Rectal smooth muscle tissue (tissue), 1 donor: ENCODE measurements around the gene CHST11.

ENCODE experiments used
- H3K27ac ChIP-seq: one replicate; pipeline ENCODE4 v1.7.0; 2013; ENCODE audit warnings: low read depth, low read length, inconsistent platforms
- H3K27me3 ChIP-seq: one replicate; pipeline ENCODE4 v1.7.0; 2013; ENCODE audit warnings: low read length; ENCODE audit not compliant: control insufficient read depth, insufficient read depth
- H3K36me3 ChIP-seq: one replicate; pipeline ENCODE4 v1.7.0; 2013; ENCODE audit warnings: low read length; ENCODE audit not compliant: control insufficient read depth, insufficient read depth
- H3K4me1 ChIP-seq: one replicate; pipeline ENCODE4 v1.7.0; 2013; ENCODE audit warnings: low read length; ENCODE audit not compliant: control insufficient read depth, insufficient read depth
- H3K4me3 ChIP-seq: one replicate; pipeline ENCODE4 v1.7.0; 2013; ENCODE audit warnings: low read length
- H3K9ac ChIP-seq: one replicate; pipeline ENCODE4 v1.7.0; 2013; ENCODE audit warnings: low read length

CHST11 gene

DNA sequence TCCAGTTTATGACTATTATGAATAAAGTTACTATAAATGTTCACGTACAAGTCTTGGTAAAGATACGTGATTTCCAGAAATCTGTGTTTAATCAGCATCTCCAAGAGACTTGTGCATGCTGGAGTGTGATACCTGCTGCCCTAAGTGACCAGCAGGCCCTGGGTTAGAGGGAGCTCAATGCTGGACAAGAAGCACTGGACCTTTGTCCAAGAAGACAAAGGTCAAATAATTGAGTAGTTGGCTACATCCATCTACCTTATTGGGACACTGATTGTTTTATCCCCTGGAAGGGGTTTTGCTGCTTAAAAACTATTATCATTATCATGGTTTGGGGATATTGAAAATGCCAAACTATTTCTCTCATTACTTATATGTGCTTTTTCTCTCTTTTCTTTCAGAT is 37.0 kb upstream of the CHST11 start:
- Histone ChIP-seq H3K27me3 (peaks cover under 1% of the 10 kb centered on the region), H3K4me1 (no peaks in the 10 kb centered on the region), H3K9ac (no peak overlapping the region), H3K36me3 (no peaks in the 10 kb centered on the region), H3K4me3 (no peak overlapping the region), H3K27ac (no peak overlapping the region)

DNA sequence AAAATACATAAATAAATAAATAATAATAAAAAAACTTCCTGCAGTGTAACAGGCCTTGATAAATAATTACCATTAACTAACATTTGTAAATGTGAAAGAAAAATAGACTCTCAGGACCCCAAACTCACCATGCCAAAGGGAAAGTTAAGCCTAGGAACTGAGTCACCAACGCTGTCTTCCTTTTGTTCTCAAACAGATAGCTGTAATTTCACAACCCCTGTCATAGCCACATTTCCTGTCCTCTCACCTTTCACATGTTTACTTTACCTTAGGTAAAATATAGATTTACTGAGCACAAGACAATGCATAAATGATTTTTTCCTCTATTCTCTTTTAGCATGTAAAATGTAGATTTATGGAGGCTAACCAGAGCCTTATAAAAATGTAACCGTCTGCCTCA is 35.9 kb upstream of the CHST11 start:
- Histone ChIP-seq H3K4me1 (no peaks in the 10 kb centered on the region), H3K36me3 (no peaks in the 10 kb centered on the region), H3K4me3 (no peak overlapping the region), H3K27ac (no peak overlapping the region), H3K27me3 (no peaks in the 10 kb centered on the region), H3K9ac (no peak overlapping the region)

DNA sequence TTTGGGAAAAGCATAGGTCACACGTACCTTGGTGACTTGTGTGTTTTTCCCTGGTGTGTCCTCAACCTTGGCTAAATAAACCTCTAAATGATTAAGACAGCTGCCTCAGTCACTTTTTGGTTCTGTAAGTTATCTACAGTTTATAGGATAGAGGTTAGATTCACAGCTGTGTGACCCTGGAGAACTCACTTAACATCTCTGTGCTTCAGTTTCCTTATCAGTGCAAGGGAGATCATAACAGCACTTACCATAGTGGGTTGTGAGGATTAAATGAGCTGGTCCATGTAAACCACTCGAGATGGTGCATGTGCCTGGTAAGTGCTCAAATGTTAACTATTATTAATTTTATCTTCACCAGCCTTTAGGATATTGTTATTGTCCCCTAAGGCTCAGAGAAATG is 35.4 kb upstream of the CHST11 start:
- no peak overlapping the region for H3K27ac ChIP-seq
- H3K27me3 ChIP-seq, result no peaks in the 10 kb centered on the region
- H3K4me3 ChIP-seq, result no peak overlapping the region
- no peaks in the 10 kb centered on the region for H3K4me1 ChIP-seq
- no peak overlapping the region for H3K9ac ChIP-seq
- H3K36me3 ChIP-seq, result no peaks in the 10 kb centered on the region

DNA sequence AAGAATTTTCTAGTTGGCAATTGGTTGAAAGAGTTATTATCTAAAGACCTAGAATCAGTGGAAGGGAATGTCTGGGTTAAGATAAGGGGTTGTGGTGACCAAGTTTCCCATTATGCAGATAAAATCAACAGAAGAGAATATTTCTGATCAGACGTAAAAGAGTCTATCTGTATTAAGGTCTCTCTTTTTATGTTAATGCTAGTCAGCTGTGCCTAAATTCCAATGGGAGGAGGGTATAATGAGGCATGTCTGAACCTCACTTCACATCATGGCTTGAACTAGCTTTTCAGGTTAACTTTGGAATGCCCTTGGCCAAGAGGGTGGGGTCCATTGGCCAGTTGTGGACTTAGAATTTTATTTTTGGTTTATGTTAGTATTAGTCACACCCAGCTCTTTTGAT is 34.3 kb upstream of the CHST11 start:
- Histone ChIP-seq H3K27ac (no peak overlapping the region), H3K4me1 (no peaks in the 10 kb centered on the region), H3K9ac (no peak overlapping the region), H3K4me3 (no peak overlapping the region), H3K36me3 (no peaks in the 10 kb centered on the region), H3K27me3 (no peaks in the 10 kb centered on the region)

DNA sequence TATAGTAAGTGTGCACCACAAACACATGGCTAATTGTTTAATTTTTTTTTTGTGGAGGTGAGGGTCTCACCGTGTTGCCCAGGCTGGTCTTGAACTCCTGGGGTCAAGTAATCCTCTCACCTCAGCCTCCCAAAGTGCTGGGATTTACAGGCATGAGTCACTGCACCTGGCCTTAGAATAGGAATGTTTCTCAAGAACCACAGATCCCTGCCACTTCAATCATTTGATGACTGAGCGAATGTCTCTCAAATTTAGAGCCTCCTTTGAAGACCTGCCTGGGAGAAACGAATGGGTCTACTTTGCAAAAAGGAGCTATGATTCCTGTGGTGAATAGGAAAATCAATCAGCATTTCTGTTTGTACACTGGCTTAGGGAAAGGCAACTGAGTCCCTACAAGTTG is 33.5 kb upstream of the CHST11 start:
- Histone ChIP-seq H3K36me3 (no peaks in the 10 kb centered on the region), H3K27me3 (no peaks in the 10 kb centered on the region), H3K9ac (no peak overlapping the region), H3K4me1 (no peaks in the 10 kb centered on the region), H3K4me3 (no peak overlapping the region), H3K27ac (no peak overlapping the region)

DNA sequence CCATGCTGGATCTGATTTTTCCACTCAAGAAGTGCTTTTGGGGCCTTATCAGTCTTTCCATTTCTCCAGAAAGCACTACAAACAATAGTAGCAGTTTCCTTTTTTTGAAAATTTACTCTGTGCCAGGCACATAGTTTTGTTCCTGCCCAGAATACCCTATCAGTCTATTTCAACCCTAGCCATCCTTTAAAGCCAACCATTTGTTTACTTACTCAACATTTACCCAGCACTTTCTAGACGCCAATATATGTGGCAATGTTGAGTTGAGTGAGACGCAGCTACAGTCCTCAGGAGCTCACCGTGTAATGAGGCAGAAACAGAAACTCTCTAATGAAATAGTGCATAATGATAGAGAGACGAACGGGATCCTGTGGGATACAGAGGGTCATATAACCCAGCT is 32.9 kb upstream of the CHST11 start:
- Histone ChIP-seq H3K9ac (no peak overlapping the region), H3K27me3 (no peaks in the 10 kb centered on the region), H3K36me3 (no peaks in the 10 kb centered on the region), H3K4me3 (no peak overlapping the region), H3K27ac (no peak overlapping the region), H3K4me1 (no peaks in the 10 kb centered on the region)

DNA sequence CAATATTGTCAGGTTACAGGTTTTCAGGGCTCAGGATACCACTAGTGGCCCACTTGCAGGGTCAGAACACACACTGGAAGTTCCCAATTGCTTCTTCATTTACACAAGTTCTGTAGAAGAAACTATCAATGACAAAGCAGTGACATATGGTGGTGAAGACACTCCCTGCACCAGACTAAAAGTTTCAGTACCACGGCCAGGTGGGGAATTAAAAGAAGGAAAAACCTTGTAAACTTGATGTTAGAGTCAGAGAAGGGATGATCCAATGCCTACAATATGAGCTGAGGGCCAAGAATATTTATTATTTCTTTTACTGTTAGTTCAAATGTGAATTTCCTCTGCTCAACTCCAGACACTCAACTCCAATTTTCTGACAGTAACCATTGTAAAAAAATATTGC is 31.8 kb upstream of the CHST11 start:
- Histone ChIP-seq H3K9ac (no peak overlapping the region), H3K27me3 (no peaks in the 10 kb centered on the region), H3K36me3 (no peaks in the 10 kb centered on the region), H3K4me1 (no peaks in the 10 kb centered on the region), H3K4me3 (no peak overlapping the region), H3K27ac (no peak overlapping the region)

DNA sequence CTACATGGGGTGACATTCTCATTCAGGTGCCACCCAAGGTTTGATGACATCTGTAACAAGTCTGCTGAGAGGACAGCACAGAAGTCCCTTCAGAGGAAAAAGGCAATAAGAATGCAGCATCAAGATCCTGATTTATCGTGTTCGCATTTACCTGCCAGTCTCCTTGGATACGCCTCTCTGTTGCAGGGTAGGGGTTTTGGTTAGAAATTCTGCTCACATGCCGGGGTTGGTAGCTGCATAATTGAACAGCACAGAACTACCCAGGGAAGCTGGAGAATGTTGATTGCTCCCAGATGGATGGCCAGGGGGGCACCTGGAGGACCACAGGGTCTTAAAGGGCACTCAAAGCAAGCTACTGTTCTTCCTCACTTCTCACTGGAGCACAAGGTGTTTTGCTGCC is 31.1 kb upstream of the CHST11 start:
- Histone ChIP-seq H3K27ac (no peak overlapping the region), H3K27me3 (no peaks in the 10 kb centered on the region), H3K4me1 (no peaks in the 10 kb centered on the region), H3K9ac (no peak overlapping the region), H3K4me3 (no peak overlapping the region), H3K36me3 (no peaks in the 10 kb centered on the region)

DNA sequence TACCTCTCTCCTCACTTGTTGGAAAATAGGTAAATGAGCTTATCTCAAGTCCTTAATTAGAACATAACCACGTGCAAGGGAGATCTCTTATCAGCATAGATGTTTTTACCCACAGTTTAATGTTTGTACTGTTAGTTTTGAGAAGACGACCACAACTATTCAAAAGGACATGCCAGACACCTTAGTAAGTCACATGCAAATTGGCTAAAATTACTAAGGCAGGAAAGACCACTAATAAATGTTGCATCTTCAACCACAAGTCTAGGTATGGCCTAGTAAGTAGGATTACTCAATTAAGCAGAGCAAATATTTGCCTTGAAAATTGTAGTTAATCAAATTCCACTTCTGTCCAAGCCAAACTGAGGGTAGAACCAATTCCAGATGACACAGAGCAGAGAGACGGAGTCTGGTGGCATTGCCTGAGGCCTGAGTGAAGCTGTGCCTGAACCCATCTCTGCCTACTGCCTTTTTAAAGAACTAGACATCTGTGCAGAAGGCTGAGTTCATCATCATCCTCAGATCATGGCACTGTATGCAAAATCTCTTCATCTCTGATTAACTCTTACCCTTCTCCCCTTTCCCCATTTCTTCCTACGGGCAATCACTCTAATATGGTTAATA is 29.7 kb upstream of the CHST11 start:
- no peak overlapping the region for H3K4me3 ChIP-seq

DNA sequence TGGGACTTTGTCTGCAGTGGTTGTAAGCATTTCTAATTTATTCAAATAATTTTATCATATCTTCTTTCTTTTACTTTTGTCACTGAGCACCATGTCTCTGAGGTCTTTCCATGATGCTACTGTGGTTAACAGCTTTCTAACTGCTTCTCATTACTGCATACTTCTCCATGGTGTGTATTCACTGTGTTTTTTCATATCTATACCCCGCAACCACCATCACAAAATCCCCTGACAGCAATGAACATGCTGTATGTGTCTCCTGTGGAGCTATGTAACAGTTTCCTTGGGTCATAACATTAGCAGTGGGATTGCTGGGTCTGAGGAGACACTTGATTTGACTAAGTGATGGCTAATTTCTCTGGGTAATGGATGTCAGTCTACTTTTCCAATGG is 29.2 kb upstream of the CHST11 start:
- H3K4me1 ChIP-seq, result no peaks in the 10 kb centered on the region
- H3K4me3 ChIP-seq, result no peak overlapping the region
- no peaks in the 10 kb centered on the region for H3K36me3 ChIP-seq
- H3K27me3 ChIP-seq, result no peaks in the 10 kb centered on the region
- no peak overlapping the region for H3K27ac ChIP-seq
- H3K9ac ChIP-seq, result no peak overlapping the region

More for the DNA sequence above, 29.7 kb upstream of the CHST11 start:
- Histone ChIP-seq H3K4me1 (no peaks in the 10 kb centered on the region), H3K27ac (no peak overlapping the region), H3K27me3 (no peaks in the 10 kb centered on the region), H3K9ac (no peak overlapping the region), H3K36me3 (no peaks in the 10 kb centered on the region)

DNA sequence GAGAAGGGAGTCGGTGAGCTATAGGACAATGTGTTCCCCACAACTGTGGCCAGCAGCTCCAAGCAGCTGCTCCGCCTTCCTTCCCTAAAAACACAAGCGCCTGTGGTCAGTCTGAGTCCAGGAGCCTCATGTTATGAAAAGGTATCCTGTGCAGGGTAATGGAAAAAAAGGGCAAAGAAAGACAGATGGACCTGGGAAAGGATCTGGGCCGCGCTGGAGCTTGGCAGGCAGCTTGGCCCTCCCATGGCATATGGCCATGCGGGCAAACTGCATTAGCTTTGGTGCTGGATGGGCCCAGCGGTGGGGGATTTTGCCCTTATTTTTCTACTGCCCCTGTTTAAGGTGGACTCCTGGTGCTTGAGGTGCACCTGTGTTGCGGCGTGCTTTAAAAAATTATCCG is 23.7 kb upstream of the CHST11 start:
- H3K27ac ChIP-seq, result no peak overlapping the region
- H3K27me3 ChIP-seq, result no peaks in the 10 kb centered on the region
- H3K9ac ChIP-seq, result no peak overlapping the region
- no peaks in the 10 kb centered on the region for H3K4me1 ChIP-seq
- no peaks in the 10 kb centered on the region for H3K36me3 ChIP-seq
- H3K4me3 ChIP-seq, result no peak overlapping the region

DNA sequence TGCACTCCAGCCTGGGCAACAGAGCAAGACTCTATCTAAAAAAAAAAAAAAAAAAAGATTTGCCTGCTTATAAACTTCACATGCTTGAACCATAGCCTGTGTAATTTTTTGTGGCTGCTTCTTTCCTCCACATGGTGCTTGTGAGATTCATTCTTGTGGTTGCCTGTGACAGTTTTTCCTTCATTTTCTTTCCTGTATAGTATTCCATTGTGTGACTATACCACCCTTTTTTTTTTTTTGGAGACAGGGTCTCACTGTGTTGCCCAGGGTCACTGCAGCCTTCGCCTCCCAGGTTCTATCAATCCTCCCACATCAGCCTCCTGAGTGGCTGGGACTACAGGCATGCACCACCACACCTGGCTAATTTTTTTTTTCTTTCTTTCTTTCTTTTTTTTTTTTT is 22.6 kb upstream of the CHST11 start:
- no peak overlapping the region for H3K27ac ChIP-seq
- no peaks in the 10 kb centered on the region for H3K27me3 ChIP-seq
- H3K9ac ChIP-seq, result no peak overlapping the region
- no peak overlapping the region for H3K4me3 ChIP-seq
- no peaks in the 10 kb centered on the region for H3K4me1 ChIP-seq
- no peaks in the 10 kb centered on the region for H3K36me3 ChIP-seq

DNA sequence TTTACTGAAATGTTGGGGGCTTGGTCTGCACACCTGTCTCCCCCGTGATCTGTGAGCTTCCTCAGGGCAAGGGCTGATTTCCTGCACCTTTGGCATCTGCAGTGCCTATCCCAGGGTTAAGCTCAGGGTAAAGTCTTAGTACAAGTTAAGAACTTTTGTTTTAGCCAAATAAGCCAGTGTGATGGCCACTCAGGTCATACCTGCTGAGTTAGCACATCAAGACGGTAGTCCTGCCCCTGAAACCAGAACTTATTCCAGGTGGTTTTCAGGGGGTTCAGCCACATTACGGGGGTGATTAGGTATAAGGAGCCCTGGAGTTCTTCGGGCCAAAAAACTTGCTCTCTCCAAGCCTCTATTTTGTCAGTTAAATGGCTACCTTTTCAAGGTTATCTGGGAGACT is 21.6 kb upstream of the CHST11 start:
- Histone ChIP-seq H3K27ac (no peak overlapping the region), H3K4me3 (no peak overlapping the region), H3K4me1 (no peaks in the 10 kb centered on the region), H3K9ac (no peak overlapping the region), H3K27me3 (no peaks in the 10 kb centered on the region), H3K36me3 (no peaks in the 10 kb centered on the region)
